A673 (cell line): ENCODE data around the gene DPRX. TPM values are rescaled to one million over a fixed set of nuclear protein-coding genes. Genes with fewer than 3 reads are reported as not detected.

Experiments
- BruUV-seq: library from RNA; stranded (reverse); fragments of 400-500 nt; replicated peaks from 2 replicates; lab custom pipeline; 2021; lab: Mats Ljungman, UMichigan
- CTCF ChIA-PET: fragments of 300-600 bp; sonication (Branson Sonifier 250); formaldehyde crosslinking; loops from one replicate; lab custom pipeline; 2022; ENCODE audit warnings: antibody characterized with exemption; lab: Charles Lee
- POLR2A ChIA-PET: fragments of 300-600 bp; sonication (Branson Sonifier 250); formaldehyde crosslinking; loops from one replicate; lab custom pipeline; 2022; ENCODE audit warnings: antibody characterized with exemption; ENCODE audit not compliant: low non-redundant PET; lab: Charles Lee
- DNase-seq: peaks from one replicate; pipeline ENCODE4 v3.0.0-alpha.2; 2015; ENCODE audit warnings: low spot score
- H3K27ac ChIP-seq: fragments of 200-600 bp; sonication (generic); 2 replicates; pipeline ENCODE4 v1.5.1; 2016; ENCODE audit warnings: mixed run types, low read depth, mild to moderate bottlenecking, mixed read lengths, antibody characterized with exemption, low read length; ENCODE audit not compliant: poor library complexity, severe bottlenecking
- H3K27me3 ChIP-seq: fragments of 200-600 bp; sonication (generic); replicated peaks from 2 replicates; pipeline ENCODE4 v1.6.1; 2017; ENCODE audit warnings: mixed run types, low read depth, mild to moderate bottlenecking, mixed read lengths, antibody characterized with exemption, low read length; ENCODE audit not compliant: insufficient read depth, poor library complexity
- H3K36me3 ChIP-seq: fragments of 200-600 bp; sonication (generic); 2 replicates; pipeline ENCODE4 v1.6.1; 2016; ENCODE audit warnings: mixed run types, mild to moderate bottlenecking, mixed read lengths, antibody characterized with exemption, low read length; ENCODE audit not compliant: insufficient read depth, poor library complexity, severe bottlenecking
- H3K4me1 ChIP-seq: fragments of 200-600 bp; sonication (generic); 2 replicates; pipeline ENCODE4 v1.6.1; 2017; ENCODE audit warnings: mixed run types, mild to moderate bottlenecking, mixed read lengths, antibody characterized with exemption, low read length; ENCODE audit not compliant: insufficient read depth, poor library complexity, severe bottlenecking
- H3K4me3 ChIP-seq: fragments of 200-600 bp; sonication (generic); 2 replicates; pipeline ENCODE4 v1.5.1; 2016; ENCODE audit warnings: low read depth, mixed run types, mild to moderate bottlenecking, mixed read lengths, low read length; ENCODE audit not compliant: poor library complexity, severe bottlenecking
- H3K9me3 ChIP-seq: fragments of 200-600 bp; sonication (generic); 2 replicates; pipeline ENCODE4 v1.6.1; 2016; ENCODE audit warnings: mixed run types, low read depth, mild to moderate bottlenecking, mixed read lengths, antibody characterized with exemption, low read length; ENCODE audit not compliant: poor library complexity, severe bottlenecking
- CTCF ChIP-seq: fragments of 300-800, 200-600 bp; sonication (generic); conservative IDR thresholded peaks from 2 replicates; pipeline ENCODE4 v1.5.1; 2017; ENCODE audit warnings: low read depth, mild to moderate bottlenecking, antibody characterized with exemption, low read length, moderate library complexity, mixed read lengths
- EZH2 ChIP-seq: fragments of 200-600 bp; sonication (generic); IDR thresholded peaks from 2 replicates; pipeline ENCODE4 v1.6.1; 2017; ENCODE audit warnings: borderline replicate concordance, low read depth, mild to moderate bottlenecking, mixed read lengths, antibody characterized with exemption, low read length; ENCODE audit not compliant: poor library complexity, severe bottlenecking
- intact Hi-C: fragments of 100-400 bp; cut with micrococcal nuclease; formaldehyde crosslinking; loops from one replicate; pipeline ENCODE4 v1.10.0; 2022; ENCODE audit not compliant: unreplicated experiment
- total RNA-seq: library from RNA; stranded (reverse); gene quantifications from 2 replicates; pipeline ENCODE4 v1.2.3, GENCODE V29; 2021

The DPRX gene
- total RNA-seq, 1 experiment from 2014 or later = not detected

- intact Hi-C loops = no loop called here
- DNase-seq = no peak
- no peak overlapping the region for H3K4me3 ChIP-seq
- POLR2A ChIA-PET = no interaction called here
- no peaks in the 10 kb centered on the region for H3K9me3 ChIP-seq
- no peak for TF ChIP-seq EZH2
- TF ChIP-seq CTCF = no peak
- H3K36me3 ChIP-seq = no peaks in the 10 kb centered on the region
- no peak overlapping the region for H3K27ac ChIP-seq
- H3K27me3 ChIP-seq = no peaks in the 10 kb centered on the region
- CTCF ChIA-PET = no interaction called here
- H3K4me1 ChIP-seq = no peaks in the 10 kb centered on the region
- no TSS peak for BruUV-seq
Observed at GRCh38 chr19:53597023-53597422, 34.8 kb upstream of the DPRX start.

- Histone ChIP-seq H3K4me1 (no peaks in the 10 kb centered on the region), H3K27me3 (no peaks in the 10 kb centered on the region), H3K27ac (no peak overlapping the region), H3K9me3 (no peaks in the 10 kb centered on the region), H3K4me3 (no peak overlapping the region), H3K36me3 (no peaks in the 10 kb centered on the region)
- intact Hi-C loops = no loop called here
- POLR2A ChIA-PET = no interaction called here
- TF ChIP-seq CTCF (no peak), EZH2 (no peak)
- DNase-seq = no peak
- CTCF ChIA-PET = no interaction called here
- no TSS peak for BruUV-seq
Observed at GRCh38 chr19:53598361-53598760, 33.4 kb upstream of the DPRX start.

GRCh38 chr19:53600217-53600616, 31.6 kb upstream of the DPRX start:
- no TSS peak for BruUV-seq
- no peak overlapping the region for H3K27ac ChIP-seq
- DNase-seq = no peak
- ChIA-PET POLR2A (no interaction called here), CTCF (no interaction called here)
- no peaks in the 10 kb centered on the region for H3K9me3 ChIP-seq
- TF ChIP-seq EZH2 = no peak
- TF ChIP-seq CTCF = no peak
- no peaks in the 10 kb centered on the region for H3K4me1 ChIP-seq
- no peak overlapping the region for H3K4me3 ChIP-seq
- no peaks in the 10 kb centered on the region for H3K36me3 ChIP-seq
- intact Hi-C loops = no loop called here
- no peaks in the 10 kb centered on the region for H3K27me3 ChIP-seq
